ENCODE data around the gene MX2. TPM values are rescaled to one million over a fixed set of nuclear protein-coding genes. Genes with fewer than 3 reads are reported as not detected.

Gene MX2
- total and polyA plus RNA-seq, 2 donors (not counting 3 experiments of a cell fraction or from before 2014, with no cell fraction given), result 0.01 TPM; not detected in 1

GRCh38 chr21:41396558-41397075, 34.8 kb downstream of the MX2 start:
- no TSS peak for BruUV-seq (replicated peaks)
- ChIA-PET POLR2A (no interaction called here), CTCF (no interaction called here)
- no peaks in the 10 kb centered on the region for H3K79me2 ChIP-seq (ENCODE audit: control insufficient read depth, insufficient read depth, low read length)
- no peak for DNase-seq (ENCODE audit: low read depth, low spot score)
- H3K4me1 ChIP-seq (ENCODE audit: control insufficient read depth, extremely low read depth, insufficient read depth, low read length), result no peaks in the 10 kb centered on the region
- H3K9me3 ChIP-seq (replicated peaks; ENCODE audit: control insufficient read depth, insufficient read depth, low read length), result no peaks in the 10 kb centered on the region
- no peak overlapping the region for H3K27ac ChIP-seq (ENCODE audit: insufficient read depth, low read depth, low read length)
- no peaks in the 10 kb centered on the region for H3K36me3 ChIP-seq (ENCODE audit: control insufficient read depth in 2 of 2, extremely low read depth in 1 of 2, insufficient read depth in 2 of 2, low read length in 2 of 2)
- intact Hi-C loops (cut with micrococcal nuclease), result no loop called here
- no peaks in the 10 kb centered on the region for H4K20me1 ChIP-seq (replicated peaks; ENCODE audit: control insufficient read depth, extremely low read depth, insufficient read depth, low read length)
- H3K9ac ChIP-seq (replicated peaks; ENCODE audit: extremely low read depth, insufficient read depth, low read length), result no peak overlapping the region
- H3K4me3 ChIP-seq (replicated peaks in 1 of 3; ENCODE audit: insufficient read depth in 1 of 3, low read depth in 1 of 3, low read length in 3 of 3), result no peak overlapping the region
- FAIRE-seq, result no peak
- no peaks in the 10 kb centered on the region for H3K27me3 ChIP-seq (ENCODE audit: control insufficient read depth in 2 of 2, insufficient read depth in 2 of 2, low read length in 2 of 2)
- TF ChIP-seq JUN (IDR thresholded peaks at IDR 0.05; ENCODE audit: borderline replicate concordance, insufficient read depth, insufficient read length, low read depth) (no peak), MAX (IDR thresholded peaks at IDR 0.05; ENCODE audit: insufficient read depth, insufficient read length) (no peak), MYC (IDR thresholded peaks at IDR 0.05; ENCODE audit: low read depth, low read length) (no peak), EZH2 (IDR thresholded peaks at IDR 0.05; ENCODE audit: borderline replicate concordance, low read depth, low read length, severe bottlenecking) (no peak), POLR2AphosphoS5 (IDR thresholded peaks at IDR 0.05; ENCODE audit: insufficient read depth, low read depth, low read length) (no peak), GATA2 (IDR thresholded peaks at IDR 0.05; ENCODE audit: insufficient read depth, insufficient read length, low read depth, low read length) (no peak), POLR2A (IDR thresholded peaks at IDR 0.05; ENCODE audit: low read depth, low read length) (no peak), CTCF (IDR thresholded peaks at IDR 0.05; ENCODE audit: extremely low read depth in 1 of 2, insufficient read depth in 1 of 2, low read depth in 1 of 2, low read length in 2 of 2) (no peak), FOS (IDR thresholded peaks at IDR 0.05; ENCODE audit: borderline replicate concordance, insufficient read depth, low read length) (no peak)
- no peaks in the 10 kb centered on the region for H3K9me1 ChIP-seq (replicated peaks; ENCODE audit: control insufficient read depth, extremely low read depth, insufficient read depth, low read length)
- dilution Hi-C loops (cut with MboI; ENCODE audit: extremely low pct_ligation_motif_present, low sequenced_read_pairs), result no loop called here
- no peak overlapping the region for H3K4me2 ChIP-seq (ENCODE audit: insufficient read depth, low read length)
- H2AFZ ChIP-seq (ENCODE audit: low read depth, low read length), result no peak overlapping the region

Data from endothelial cell of umbilical vein (primary cell).